Measurements from ENCODE around the gene VAMP5.
A peak's percentile ranks its signal among the peaks of the same experiment; 100 is the strongest.
"Not testable (repeated sequence)": the region's sequence is repeated elsewhere in the genome, so short reads cannot be mapped to it uniquely, and the experiment has no call there.

The VAMP5 gene

GRCh38 chr2:85601771-85602475, 17.7 kb downstream of the VAMP5 start:
- no peak for DNase-seq

- DNase-seq, result peak; percentile 62
Observed at GRCh38 chr2:85602476-85603234, 18.4 kb downstream of the VAMP5 start, which contains the start of gene TMEM150A. Gene TMEM150A, minus strand, starts transcription at chr2:85602698. Its CDS starts 750 bp downstream, at chr2:85601948.

GRCh38 chr2:85604133-85604444, 19.9 kb downstream of the VAMP5 start:
- DNase-seq, result not testable (repeated sequence)

- no peak for DNase-seq
Observed at GRCh38 chr2:85604568-85605339, 20.5 kb downstream of the VAMP5 start.

- DNase-seq, result no peak
Observed at GRCh38 chr2:85605406-85606115, 21.3 kb downstream of the VAMP5 start.

- no peak for DNase-seq
Observed at GRCh38 chr2:85606116-85606455, 21.9 kb downstream of the VAMP5 start.

GRCh38 chr2:85607268-85608215, 23.3 kb downstream of the VAMP5 start:
- no peak for DNase-seq

GRCh38 chr2:85611217-85611704, 27.0 kb downstream of the VAMP5 start:
- no peak for DNase-seq

- DNase-seq, result peak; percentile 69
Observed at GRCh38 chr2:85611705-85612587, 27.7 kb downstream of the VAMP5 start, which contains the start of gene C2orf68. Gene C2orf68, minus strand, starts transcription at chr2:85612066. Its CDS starts 82 bp downstream, at chr2:85611984.

GRCh38 chr2:85613717-85614515, 29.7 kb downstream of the VAMP5 start:
- no peak for DNase-seq

GRCh38 chr2:85614757-85615156, 30.5 kb downstream of the VAMP5 start:
- DNase-seq, result not testable (repeated sequence)

- DNase-seq, result no peak
Observed at GRCh38 chr2:85615413-85615728, 31.1 kb downstream of the VAMP5 start.

- not testable (repeated sequence) for DNase-seq
Observed at GRCh38 chr2:85617723-85618122, 33.5 kb downstream of the VAMP5 start.

- no peak for DNase-seq
Observed at GRCh38 chr2:85619617-85620016, 35.4 kb downstream of the VAMP5 start.

GRCh38 chr2:85621338-85621737, 37.1 kb downstream of the VAMP5 start:
- no peak for DNase-seq

GRCh38 chr2:85623991-85624390, 39.8 kb downstream of the VAMP5 start:
- DNase-seq, result no peak

- DNase-seq, result no peak
Observed at GRCh38 chr2:85628658-85629057, 44.4 kb downstream of the VAMP5 start.

- no peak for DNase-seq
Observed at GRCh38 chr2:85631316-85631715, 47.1 kb downstream of the VAMP5 start.

GRCh38 chr2:85635011-85635410, 50.8 kb downstream of the VAMP5 start:
- DNase-seq, result no peak

GRCh38 chr2:85635636-85636035, 51.4 kb downstream of the VAMP5 start:
- no peak for DNase-seq
